HG02763 (cell line): Measurements from ENCODE around the gene RGL1.

Source experiments
- ATAC-seq: cut with Tn5 transposase; IDR thresholded peaks from one replicate; pipeline ENCODE4 v1.9.1; 2021; ENCODE audit warnings: mild to moderate bottlenecking, moderate library complexity; ENCODE audit not compliant: unreplicated experiment

RGL1 gene

DNA sequence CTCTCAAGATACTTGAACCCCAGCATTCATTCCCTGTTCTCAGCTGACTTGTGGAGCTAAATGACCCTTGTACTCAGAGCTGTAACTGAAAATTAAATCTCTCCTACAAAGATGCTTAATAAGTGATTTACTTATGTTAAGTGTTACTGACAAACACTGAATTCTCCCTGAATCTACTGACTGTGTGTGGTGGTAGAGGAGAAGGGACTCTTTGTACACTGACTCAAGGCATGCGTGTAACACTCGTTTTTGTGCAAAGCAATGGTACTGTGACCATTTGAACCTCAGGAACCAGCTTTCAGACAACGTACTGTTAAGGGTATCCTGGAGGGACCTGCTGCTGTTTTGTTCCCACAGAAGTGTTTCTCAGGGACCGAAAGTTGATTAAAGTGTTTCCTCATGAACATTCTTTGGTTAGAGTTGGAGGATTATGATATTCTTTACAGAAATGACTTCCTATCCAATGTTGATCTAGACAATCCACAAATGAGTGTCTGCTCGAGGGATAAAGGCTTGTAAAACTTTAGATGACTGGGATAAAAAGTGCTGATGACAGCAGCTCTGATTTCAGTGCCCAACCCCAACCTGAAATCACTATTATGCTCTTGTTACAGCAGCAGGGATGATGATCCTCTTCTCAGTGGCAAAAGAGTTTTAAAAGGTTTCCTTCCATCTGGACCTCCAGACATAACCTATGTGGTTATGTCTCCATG is 12.8 kb downstream of the RGL1 start:
- no peak for ATAC-seq

DNA sequence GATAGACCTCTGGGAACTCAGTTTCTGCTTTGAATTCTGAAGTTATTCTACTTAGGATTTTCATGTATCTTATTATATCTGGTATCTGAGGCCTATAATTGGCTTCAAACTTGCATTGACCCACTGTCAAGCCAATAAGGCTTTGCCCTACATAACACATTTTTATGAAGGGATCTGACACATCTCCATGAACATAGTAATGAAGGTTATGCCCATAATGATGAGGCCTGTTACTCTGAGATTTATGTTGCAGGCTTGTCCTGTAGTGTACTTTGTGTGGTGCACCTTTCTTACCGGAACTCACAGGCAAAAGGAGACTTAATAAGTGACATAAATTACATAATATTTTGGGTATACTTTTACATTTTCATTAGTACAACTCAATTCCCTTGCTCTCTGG is 14.1 kb downstream of the RGL1 start:
- no peak for ATAC-seq

DNA sequence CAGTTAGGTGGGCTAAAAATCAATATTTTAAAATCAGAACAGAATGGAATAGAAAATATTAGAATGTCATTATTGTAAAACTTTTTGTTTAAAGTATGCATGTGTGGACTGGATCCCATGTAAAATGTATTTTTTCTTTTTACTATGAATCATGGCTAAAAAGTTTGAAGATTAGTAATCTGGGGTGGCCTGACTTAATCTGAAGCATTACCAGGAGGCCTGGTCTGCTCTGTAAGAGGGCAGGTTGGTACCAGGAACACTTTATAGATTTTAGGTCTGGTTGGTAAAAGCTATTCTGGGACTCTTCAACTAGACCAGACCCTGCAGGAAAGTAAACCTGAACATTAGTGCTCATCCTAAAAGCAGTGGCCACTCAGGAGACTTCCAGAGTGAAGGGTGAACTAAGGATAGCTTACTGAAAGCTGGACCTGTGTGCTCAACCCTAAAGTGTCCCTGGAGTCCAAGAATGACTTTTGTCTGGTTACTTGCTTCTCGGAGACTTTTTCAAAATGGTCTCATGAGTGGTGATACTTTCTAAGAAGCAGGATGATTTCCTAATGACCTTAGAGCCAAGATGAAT is 16.5 kb downstream of the RGL1 start:
- ATAC-seq: no peak

DNA sequence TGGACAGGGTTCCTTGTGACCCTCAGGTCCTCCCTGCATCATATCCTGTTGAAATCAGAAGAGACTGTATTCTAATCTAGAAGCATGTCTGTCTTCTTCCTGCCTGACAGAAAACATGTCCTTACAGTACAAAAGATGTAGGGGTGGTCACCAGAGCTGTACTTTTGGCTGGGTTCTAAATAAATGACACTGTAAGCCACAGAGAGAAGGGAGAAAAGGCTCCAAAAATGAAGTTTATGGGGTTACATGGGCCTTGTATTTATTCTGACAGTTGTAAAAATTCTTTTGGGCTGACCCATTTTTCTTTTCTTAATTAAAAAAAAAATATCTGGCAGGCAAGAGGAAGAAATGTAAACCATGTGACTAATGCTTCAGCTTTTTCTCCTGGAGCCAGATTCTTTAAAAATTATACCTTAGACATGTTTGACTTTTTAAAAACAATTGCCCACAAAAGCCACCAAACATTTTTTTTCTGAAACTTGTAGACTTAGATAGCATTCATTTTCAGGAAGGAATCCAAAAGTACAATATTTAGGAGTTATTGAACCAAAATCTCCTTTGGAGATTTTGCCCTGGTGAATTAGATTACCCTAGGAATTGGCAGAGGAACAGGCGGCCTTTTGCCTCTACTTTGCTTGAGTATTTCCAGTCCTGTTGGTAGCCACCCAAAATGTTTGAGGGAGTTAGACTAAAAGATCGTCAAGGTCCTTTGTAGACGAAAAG is 17.1 kb downstream of the RGL1 start:
- ATAC-seq: no peak

DNA sequence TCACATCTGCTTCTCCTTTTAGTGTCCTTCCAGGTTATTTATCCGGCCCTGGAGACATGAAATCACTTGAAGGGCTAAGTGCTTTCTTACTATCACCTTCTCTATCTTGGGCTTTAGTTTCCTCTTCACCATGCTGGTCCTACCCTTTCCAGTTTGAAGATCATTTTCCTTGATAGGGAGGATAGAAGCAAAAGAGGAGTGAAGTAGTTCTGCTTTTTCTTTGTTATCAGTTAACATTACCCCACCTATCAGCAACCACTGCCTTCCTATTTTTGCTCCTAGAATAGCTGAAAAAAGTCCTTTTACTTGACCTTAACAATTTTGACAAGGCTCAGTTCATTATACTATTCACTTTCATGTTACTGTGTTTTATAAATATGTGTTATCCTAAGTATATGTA is 19.4 kb downstream of the RGL1 start:
- no peak for ATAC-seq

DNA sequence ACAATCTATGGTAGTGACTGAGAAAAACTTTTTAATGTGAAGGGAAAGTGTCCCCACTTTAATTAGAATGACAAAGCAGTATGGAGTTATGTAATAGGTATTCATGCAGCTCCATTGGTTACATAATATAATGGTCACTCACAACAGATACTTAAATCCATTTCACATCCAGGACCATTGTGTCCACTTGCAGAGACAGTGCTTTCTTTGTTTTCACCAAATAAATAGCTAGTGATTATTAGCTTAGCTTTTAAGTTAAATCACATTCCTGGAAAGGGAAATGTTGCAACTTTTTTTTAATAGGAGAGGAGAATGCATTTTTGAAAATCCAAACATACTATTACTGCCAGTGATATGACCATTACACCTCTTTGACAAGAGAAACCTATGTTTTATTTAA is 22.9 kb downstream of the RGL1 start:
- ATAC-seq: no peak

DNA sequence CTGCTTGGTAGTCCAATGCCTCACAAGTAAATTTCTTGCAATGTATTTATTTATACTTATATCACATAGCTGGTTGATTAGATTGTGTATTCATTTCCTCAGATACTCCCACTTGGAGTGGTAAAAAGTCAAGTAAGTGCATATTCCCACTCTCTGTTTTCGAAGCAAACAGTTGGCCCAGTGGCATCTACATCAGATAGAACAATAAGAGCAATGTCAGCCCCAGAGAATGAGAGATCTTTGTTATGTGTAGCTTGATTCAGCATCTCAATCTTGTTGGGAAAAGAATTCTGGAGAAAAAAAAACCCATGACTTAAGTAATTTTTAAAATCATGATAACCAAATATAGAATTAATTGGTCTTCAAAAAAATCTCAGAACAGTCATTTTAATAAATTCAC is 25.5 kb downstream of the RGL1 start:
- no peak for ATAC-seq

DNA sequence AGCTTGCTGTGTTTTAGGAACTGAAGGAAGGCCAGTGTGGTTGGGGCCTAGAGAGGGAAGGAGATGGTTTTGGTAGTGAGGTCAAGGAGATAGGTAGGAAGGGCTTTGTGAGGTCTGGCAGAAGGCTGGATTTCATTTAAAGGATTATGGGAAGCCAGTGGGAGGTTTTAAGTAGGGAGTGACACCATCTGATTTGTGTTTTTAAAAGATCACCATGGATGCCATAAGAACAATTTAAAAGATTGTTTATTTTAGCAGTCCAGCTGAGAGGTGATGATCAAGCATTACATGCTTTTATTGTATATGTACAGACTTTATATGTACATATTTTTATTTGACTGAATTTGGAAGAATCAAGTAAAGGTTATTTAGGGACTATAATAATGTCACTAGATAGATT is 26.4 kb downstream of the RGL1 start:
- ATAC-seq: no peak

DNA sequence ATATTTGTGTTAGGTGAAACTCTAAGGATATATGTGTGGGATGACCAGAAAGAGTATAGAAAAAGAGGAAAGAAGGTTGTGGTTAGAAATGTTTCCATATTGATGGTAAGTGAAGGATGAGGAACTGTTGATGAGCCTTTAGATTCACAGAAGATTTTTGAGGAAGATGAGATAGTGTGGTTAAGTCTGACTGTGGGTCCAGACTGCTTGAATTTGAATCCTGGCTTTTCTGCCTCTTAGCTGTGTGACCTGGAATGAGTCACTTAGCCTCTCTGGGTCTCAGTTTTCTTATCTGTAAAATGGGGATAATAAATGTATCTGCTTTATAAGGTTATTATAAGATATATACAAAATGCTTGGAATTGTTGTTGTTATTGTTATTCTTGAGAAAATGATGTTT is 27.5 kb downstream of the RGL1 start:
- no peak for ATAC-seq

DNA sequence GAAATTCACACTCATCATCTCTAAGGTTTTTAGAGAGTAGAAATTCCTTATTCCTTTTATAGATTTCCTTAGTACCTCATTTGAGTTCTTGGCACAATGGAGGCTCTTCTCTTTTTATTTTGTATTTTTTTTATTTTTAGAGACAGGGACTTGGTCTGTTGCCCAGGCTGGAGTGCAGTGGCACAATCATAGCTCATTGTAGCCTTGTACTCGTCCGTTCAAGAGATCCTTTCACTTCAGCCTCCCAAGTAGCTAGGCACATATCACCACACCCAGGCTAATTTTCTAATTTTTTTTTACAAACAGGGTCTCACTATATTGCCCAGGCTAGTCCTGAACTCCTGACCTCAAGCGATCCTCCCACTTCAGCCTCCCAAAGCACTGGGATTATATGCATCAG is 29.6 kb downstream of the RGL1 start:
- no peak for ATAC-seq

DNA sequence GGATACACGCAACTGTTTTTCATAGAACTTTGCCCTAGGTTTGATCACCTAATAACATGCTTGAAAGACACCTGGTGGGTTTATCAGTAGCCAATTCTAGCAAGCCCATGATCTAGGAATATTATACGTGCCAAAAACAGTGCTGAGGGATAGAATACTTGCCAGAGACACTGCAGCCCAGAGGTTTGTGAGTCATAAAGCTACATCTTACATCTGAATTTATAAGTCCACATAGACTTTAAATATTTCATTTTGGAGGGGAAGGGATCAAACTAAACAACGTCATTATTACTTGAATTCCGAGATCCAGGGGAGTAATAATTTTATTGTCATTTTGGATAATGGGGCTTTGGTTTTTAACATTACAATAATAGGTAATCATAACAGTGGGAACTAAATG is 31.7 kb downstream of the RGL1 start:
- ATAC-seq: no peak

DNA sequence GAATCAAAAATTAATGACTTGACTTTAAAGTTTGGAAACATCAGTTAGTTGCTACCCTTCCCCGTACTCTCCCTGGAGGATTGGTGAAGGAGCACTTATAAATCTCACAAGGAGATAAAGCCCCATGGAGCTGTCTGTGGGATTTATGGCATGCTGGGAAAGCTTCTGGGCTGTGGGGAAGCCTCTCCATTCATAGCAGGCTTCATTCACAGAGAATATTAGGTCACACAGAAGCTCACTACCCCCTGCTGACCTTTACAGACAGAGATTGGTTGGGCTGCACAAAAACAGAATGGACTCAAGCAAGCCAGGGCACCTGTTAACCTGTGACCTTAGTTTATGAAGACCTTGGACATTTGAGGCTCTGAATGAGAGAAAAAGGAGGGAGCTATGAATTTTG is 32.1 kb downstream of the RGL1 start:
- no peak for ATAC-seq

DNA sequence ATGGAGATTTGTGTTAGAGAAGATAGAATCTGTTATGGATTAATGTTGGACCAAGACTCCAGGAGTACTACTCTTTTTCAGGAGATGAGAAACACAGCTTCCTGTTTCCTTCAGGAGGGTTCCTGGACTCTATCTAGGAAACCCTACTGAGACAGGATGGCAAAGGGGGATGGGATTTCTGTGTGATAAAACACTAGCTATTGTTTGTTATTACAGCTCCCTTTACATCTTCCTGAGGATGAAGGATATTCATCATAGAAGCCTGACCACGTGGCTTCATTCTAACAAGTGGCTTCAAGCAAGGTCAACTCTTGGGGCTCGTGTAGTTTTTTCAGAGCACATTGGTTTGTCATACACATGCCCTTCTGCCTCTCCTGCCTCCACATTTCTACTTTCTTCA is 33.3 kb downstream of the RGL1 start:
- ATAC-seq: no peak

DNA sequence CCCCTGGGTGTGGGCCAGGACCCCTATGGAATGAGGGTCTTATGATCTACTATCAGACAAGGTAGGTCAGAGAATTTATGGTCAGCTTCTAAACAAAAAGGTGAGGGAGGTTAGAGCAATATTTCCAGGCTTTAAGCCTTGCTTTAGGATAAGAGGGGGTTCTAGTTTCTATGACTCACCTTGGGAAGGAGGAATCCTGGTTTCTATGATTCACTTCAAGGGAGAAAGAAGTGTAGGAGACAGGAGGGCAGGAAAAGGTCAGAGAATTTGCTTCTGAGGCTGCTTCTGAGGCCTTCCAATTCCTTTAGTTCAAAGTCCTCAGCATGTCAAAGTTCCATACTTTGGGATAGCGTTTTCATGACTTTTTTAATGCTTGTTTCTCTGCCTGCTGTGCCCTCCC is 35.2 kb downstream of the RGL1 start:
- ATAC-seq: no peak

DNA sequence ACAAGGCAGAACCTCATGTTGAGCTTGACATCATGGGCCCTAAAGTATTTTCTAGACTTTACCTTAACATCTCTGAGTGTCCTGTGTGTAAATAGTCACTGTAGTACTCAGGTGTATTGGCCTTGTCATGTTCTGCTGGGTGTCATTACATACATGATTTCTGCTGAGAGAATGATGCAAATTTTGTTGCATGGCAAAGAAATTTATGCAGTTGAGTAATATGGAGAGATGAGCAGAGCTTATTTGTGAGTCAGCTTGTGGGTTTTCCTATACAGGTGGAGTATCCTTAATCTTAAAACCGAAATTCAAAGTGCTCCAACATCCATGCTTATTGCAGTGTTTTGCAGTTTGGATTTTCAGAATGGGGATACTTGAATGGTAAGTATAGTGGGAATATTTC is 36.6 kb downstream of the RGL1 start:
- peak; percentile 34 for ATAC-seq

DNA sequence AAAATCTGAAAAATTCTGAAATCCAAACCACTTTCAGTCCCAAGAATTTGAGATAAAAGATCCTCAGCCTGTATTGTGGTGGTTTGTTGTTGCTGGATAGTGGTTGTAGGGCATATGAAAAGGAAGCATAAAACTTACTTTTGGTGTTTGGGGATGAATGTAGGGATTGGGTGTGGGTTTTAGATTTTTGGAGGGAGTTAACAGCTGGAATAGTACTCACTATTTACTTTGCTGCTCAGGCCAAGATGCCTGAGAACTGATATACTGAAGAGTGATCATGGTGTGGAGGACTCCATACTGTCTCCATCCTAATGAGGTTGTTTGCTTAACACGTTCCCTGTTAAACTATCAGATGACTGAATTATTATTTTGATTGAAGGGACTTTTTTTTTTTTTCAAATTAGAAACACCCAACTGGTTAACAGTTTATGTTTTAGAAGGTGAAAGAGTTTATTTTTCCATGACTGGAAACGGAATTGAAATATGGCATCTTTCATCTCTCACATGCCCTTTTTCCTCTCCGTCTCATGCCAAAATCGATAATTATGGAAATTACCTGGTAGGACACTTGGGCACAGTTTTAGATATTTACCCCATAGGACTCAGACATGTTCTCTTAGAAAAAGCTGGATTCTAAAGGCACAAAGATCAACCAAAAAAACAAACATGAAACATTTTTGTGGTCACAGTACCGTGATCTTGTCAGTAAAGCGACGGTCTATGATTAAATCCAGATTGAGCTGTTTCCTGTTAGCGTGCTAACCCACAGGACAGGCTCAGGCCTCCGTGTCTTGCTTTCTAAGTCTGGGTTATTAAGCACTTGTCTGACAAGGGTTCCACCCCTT is 37.3 kb downstream of the RGL1 start:
- peak; percentile 81 for ATAC-seq

DNA sequence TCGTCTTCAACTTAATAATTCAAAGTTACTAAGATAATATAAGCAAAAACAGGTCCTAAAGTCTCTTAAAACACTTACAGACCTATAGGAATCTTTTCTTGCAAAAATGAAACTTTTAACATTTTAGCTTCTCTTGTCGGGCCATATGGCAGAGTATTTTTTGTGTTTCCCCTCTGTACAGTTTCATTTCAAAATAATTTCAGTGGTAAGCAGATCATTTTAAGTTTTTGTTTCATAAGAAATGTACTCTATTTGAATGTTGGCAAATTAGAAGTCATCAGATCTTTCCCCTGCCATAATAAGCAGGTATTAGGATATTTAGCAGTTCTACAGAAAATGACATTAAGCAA is 37.9 kb downstream of the RGL1 start:
- ATAC-seq: peak; percentile 33

DNA sequence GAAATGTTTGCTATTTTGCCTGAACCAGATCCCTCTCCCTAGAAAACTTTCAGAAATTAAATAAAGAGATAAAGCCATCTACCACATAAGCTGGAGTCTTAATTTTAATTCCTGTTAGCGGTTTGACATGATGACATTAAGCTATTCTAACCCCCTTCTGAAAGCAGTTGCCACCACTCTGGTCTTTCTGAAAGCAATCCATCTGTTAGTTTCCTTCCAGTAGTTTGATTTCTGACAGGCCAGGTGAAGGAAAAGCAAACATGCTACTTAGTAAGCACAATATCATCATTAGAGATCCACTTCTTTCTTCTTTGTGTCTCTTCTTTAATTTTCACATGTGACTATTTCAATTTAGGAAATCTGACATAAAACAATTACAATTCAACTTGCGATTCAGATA is 39.9 kb downstream of the RGL1 start:
- ATAC-seq: no peak

DNA sequence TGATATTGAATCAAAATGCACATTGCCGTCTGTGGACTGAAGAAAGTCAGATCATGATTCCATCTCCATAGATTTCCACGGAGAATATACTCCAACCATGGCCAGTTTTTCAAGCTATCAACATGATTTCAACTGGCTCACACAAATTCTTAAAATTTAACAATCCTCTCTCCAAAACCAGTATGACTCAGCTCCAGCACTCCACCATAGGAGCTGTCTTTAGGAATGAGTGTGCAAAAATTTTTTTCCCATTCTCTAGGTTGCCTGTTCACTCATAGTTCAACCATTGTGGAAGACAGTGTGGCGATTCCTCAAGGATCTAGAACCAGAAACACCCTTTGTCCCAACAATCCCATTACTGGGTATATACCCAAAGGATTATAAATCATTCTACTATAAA is 40.8 kb downstream of the RGL1 start:
- ATAC-seq: no peak

DNA sequence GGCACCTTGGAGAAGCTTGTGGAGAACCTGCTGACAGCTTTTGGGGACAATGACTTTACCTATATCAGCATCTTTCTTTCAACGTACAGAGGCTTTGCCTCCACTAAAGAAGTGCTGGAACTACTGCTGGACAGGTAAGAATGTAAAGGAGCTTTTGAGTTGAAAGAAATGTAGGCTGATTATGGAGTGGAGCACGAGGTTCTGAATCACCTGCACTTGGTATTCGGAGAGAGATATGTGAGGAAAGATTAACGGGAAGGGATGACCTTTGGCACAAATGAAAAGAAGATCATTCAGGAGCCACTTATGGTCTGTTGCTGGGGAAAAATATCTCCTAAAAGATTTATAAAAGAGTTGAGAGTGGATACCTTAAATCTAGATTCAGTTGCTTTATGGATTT is 42.7 kb downstream of the RGL1 start:
- ATAC-seq: no peak

DNA sequence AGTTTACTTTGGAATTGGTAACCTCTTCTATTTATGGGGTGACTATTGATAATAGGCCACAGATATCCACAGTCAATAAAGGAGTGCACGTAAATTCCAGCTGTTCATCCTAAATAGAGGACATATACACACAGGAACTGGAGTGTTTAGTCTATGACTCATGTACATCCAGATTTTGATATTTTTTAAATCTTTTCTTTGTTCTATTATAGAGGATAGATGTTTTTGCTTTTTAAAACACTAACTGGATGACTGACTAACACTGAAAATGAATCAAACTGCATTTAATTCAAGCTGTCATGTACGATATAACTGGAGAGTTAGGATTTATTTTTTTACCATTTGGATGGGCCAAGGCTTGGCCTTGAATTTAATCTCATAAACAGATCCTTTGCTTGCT is 45.9 kb downstream of the RGL1 start:
- ATAC-seq: no peak

DNA sequence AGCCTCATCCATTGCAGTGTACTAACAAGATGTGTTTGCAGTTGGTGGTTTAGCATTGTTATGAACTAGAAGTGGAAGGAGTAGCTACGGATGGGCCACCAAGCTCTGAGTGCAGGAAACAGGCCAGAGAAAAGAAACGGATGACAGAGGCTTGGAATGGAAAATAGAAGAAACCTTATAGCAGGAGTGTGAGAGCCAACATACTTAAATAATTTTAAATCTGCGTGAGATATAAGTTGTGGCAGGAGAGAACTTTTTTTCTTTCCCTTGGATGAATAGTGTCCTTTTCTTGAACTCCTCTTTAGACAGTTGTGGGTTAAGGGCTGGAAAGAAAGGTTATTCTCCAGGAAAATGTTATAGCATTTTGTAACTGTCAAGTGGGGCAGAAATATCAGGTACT is 54.2 kb downstream of the RGL1 start:
- no peak for ATAC-seq
